Naive thymus-derived CD4-positive, alpha-beta T cell (primary cell): ENCODE measurements around the gene ROPN1. TPM values are rescaled to one million over a fixed set of nuclear protein-coding genes. Genes with fewer than 3 reads are reported as not detected.
"Not testable (repeated sequence)": the region's sequence is repeated elsewhere in the genome, so short reads cannot be mapped to it uniquely, and the experiment has no call there.

Experiments
- ATAC-seq: fragments of 150-1000 bp; cut with Tn5 transposase; 2 replicates; pipeline ENCODE4 v1.10.0; 2021; ENCODE audit warnings: mild to moderate bottlenecking, moderate library complexity
- CTCF ChIA-PET: fragments of 350-600 bp; sonication (Branson Sonifier 250); formaldehyde crosslinking; loops from one replicate; lab custom pipeline; 2021; ENCODE audit warnings: antibody characterized with exemption; lab: Charles Lee
- POLR2A ChIA-PET: fragments of 350-600 bp; sonication (Branson Sonifier 250); formaldehyde crosslinking; loops from one replicate; lab custom pipeline; 2021; ENCODE audit warnings: antibody characterized with exemption, inconsistent platforms; lab: Charles Lee
- DNase-seq, 9 donors: peaks; one replicate each; pipeline versions ENCODE4 v3.0.0 to v3.0.0-alpha.2; 2020 to 2022; ENCODE audit warnings: mixed read lengths in 1 of 9
- H3K27ac ChIP-seq: one replicate; pipeline ENCODE4 v1.7.0; 2013; ENCODE audit warnings: mild to moderate bottlenecking, low read depth, low read length, moderate library complexity
- H3K27me3 ChIP-seq, 2 donors: one replicate each; pipeline ENCODE4 v1.7.0; 2013; ENCODE audit warnings: low read length in 2 of 2, mild to moderate bottlenecking in 2 of 2, moderate library complexity in 2 of 2; ENCODE audit not compliant: control insufficient read depth in 2 of 2, insufficient read depth in 2 of 2
- H3K36me3 ChIP-seq, 3 experiments: 1 replicate in 2 of 3; 2 replicates in 1 of 3; pipeline ENCODE4 v1.7.0; 2013; ENCODE audit warnings: low read length in 3 of 3, mild to moderate bottlenecking in 3 of 3, moderate library complexity in 1 of 3; ENCODE audit not compliant: insufficient read depth in 3 of 3, control insufficient read depth in 2 of 3
- H3K4me1 ChIP-seq, 2 donors: one replicate each; pipeline ENCODE4 v1.7.0; 2013; ENCODE audit warnings: low read length in 2 of 2, mild to moderate bottlenecking in 2 of 2, moderate library complexity in 1 of 2; ENCODE audit not compliant: control insufficient read depth in 2 of 2, insufficient read depth in 2 of 2
- H3K4me3 ChIP-seq: 2 replicates; pipeline ENCODE4 v1.7.0; 2013; ENCODE audit warnings: mild to moderate bottlenecking, low read length
- H3K9me3 ChIP-seq, 3 experiments: 1 replicate in 2 of 3; 2 replicates in 1 of 3; pipeline ENCODE4 v1.7.0; 2013; ENCODE audit warnings: low read length in 3 of 3; ENCODE audit not compliant: control insufficient read depth in 2 of 3
- H3K27ac Mint-ChIP-seq, 9 donors: one replicate each; pipeline ENCODE4 v1.8.0; 2020 to 2022; ENCODE audit warnings: mixed read lengths in 9 of 9, mild to moderate bottlenecking in 8 of 9, moderate library complexity in 5 of 9, inconsistent platforms in 2 of 9
- H3K27me3 Mint-ChIP-seq, 5 donors: one replicate each; pipeline ENCODE4 v1.8.0; 2021 to 2022; ENCODE audit warnings: mixed read lengths in 5 of 5, mild to moderate bottlenecking in 1 of 5
- H3K36me3 Mint-ChIP-seq, 5 donors: one replicate each; pipeline ENCODE4 v1.8.0; 2020 to 2022; ENCODE audit warnings: mixed read lengths in 5 of 5, mild to moderate bottlenecking in 3 of 5, inconsistent platforms in 1 of 5
- H3K4me1 Mint-ChIP-seq, 7 donors: one replicate each; pipeline ENCODE4 v1.8.0; 2020 to 2022; ENCODE audit warnings: mixed read lengths in 7 of 7, mild to moderate bottlenecking in 3 of 7, inconsistent platforms in 1 of 7
- H3K4me3 Mint-ChIP-seq, 10 donors: one replicate each; pipeline ENCODE4 v1.8.0; 2020 to 2022; ENCODE audit warnings: mild to moderate bottlenecking in 10 of 10, mixed read lengths in 10 of 10, moderate library complexity in 6 of 10, inconsistent platforms in 2 of 10
- H3K9me3 Mint-ChIP-seq, 11 donors: one replicate each; pipeline ENCODE4 v1.8.0; 2020 to 2022; ENCODE audit warnings: mixed read lengths in 11 of 11, mild to moderate bottlenecking in 4 of 11, inconsistent platforms in 1 of 11, moderate library complexity in 1 of 11
- intact Hi-C, 2 donors: fragments of 100-400 bp; cut with micrococcal nuclease; formaldehyde crosslinking; loops; one replicate each; pipeline ENCODE4 v1.15.1; 2023
- polyA plus RNA-seq, 2 donors: library from polyadenylated mRNA; unstranded; fragments of 300-500 nt; fragmentation: Illumina TruSeq; gene quantifications; one replicate each; pipeline ENCODE4 v1.2.3, GENCODE V29; 2021
- total RNA-seq, 6 experiments: library from RNA in 5 of 6; stranded (reverse) in 5 of 6; gene quantifications; 1 replicate in 5 of 6; 2 replicates in 1 of 6; pipeline ENCODE4 v1.2.3 and lab custom pipeline; 2021 to 2026

The ROPN1 gene
- total and polyA plus RNA-seq, 7 experiments from 2014 or later = not detected

DNA sequence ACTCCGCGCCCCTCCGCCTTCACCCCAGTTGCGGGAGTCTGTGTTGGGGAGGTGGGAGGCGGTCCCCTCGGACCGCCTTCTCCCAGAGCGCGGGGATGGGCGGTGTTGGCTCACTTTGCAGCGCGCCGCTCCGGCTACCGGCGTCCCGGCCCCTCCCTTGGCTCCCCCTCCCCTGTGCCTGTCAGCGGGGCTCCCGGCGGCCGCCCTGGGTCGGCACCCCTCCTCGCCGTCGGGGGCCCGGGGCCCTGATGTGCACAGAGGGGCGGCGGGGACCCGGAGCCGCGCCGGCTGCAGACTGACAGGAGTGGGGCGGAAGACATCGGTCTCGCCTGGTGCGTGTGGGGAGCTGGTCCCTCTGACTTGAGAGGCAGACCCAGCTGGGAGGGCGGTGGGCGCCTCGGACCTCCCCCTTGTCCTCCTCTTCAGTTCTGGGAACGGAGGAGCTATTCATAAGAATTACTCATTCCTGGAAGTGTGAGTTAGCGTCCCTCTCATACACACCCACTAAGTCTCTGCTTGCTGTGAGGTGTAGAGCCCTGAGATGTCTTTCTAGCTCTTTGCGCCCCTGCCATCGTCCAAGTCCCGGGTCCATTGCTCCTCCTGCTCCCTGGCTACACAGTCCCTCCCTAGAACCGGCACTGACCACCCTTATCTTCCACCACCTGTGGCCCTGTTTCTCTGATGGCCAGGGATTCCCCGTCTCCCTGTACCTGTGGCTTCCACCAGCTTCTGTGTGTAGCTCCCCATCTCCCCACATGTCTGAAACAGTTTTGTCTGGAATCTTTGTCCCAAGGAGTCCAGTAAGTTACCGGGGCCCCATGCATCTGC is 42.3 kb upstream of the ROPN1 start:
- peaks cover 0 to 7% of the 10 kb centered on the region in 2 donors for H3K27me3 ChIP-seq
- POLR2A ChIA-PET = interaction anchor here (0.6 kb wide), 1 partner anchor 13 kb away, joined by 6 read pairs; no protein-coding TSS in a partner anchor
- no peaks in the 10 kb centered on the region for H3K9me3 ChIP-seq
- no peaks in the 10 kb centered on the region for H3K4me1 ChIP-seq
- CTCF ChIA-PET = no interaction called here
- Mint-ChIP-seq H3K27me3 (peaks cover 24 to 42% (median 27%) of the 10 kb centered on the region in 5 donors), H3K4me3 (peak overlapping the region; percentile 47 to 86 (median 76)), H3K9me3 (peaks cover 0 to 5% (median 2%) of the 10 kb centered on the region in 11 donors), H3K36me3 (peaks cover 0 to 9% (median 0%) of the 10 kb centered on the region in 5 donors), H3K4me1 (peaks cover 6 to 19% (median 12%) of the 10 kb centered on the region in 7 donors), H3K27ac (no peak overlapping the region)
- H3K36me3 ChIP-seq = no peaks in the 10 kb centered on the region
- H3K4me3 ChIP-seq = no peak overlapping the region
- intact Hi-C loops = no loop called here
- DNase-seq = peak in 4 of 9 donors; percentile 1 to 32 (median 6)
- ATAC-seq = peak; percentile 18
- no peak overlapping the region for H3K27ac ChIP-seq

DNA sequence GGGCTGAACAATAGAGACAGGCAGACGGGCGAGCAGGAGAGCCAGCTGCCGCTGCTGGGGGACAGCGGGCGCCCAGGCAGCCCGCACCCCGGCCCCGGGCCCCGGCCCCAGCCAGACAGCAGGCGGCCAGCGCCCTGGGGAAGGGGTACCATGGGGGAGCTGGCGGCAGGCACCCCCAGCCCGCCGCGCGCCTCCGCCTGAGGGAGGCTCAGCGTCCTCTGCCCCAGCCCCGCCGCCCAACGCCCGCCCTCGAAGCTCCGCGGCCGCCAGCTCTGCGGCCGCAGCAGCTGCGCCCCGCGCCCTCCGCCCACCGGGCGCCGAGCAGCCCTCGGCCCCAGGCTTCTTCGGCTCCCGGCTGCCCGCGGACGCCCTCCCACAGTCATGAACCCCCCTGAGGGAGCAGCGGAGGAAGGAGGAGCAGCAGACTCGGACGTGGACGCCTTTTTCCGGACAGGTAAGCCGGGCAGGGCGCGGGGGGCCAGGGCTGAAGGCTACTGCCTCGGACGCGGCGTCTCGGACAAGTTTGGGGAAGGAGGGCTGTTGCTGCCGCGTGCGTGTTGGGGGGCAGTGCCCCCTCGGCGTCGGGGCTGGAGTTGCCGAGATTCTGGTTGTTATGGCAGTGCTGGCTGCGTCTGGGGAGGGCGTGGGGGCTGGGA is 41.6 kb upstream of the ROPN1 start, which contains the start of gene KALRN:
TSS of gene KALRN (plus strand) at position 10 of the 656 bp plus-strand sequence.
- ChIA-PET POLR2A (no interaction called here), CTCF (interaction anchor here (1.1 kb wide), 1 partner anchor 53 kb away, joined by 3 read pairs; no protein-coding TSS in a partner anchor)
- peak within 1 kb of the TSS; percentile 71 to 89 (median 83) for H3K4me3 Mint-ChIP-seq
- peaks cover 3 to 7% of the 10 kb centered on the region in 2 donors for H3K27me3 ChIP-seq
- H3K27me3 Mint-ChIP-seq = peaks cover 29 to 47% (median 32%) of the 10 kb centered on the region in 5 donors
- H3K27ac ChIP-seq = no peak within 1 kb of the TSS
- H3K36me3 ChIP-seq = no peaks in the 10 kb centered on the region
- peaks cover 0 to 5% (median 4%) of the 10 kb centered on the region in 11 donors for H3K9me3 Mint-ChIP-seq
- H3K4me1 Mint-ChIP-seq = peaks cover 6 to 19% (median 12%) of the 10 kb centered on the region in 7 donors
- H3K36me3 Mint-ChIP-seq = peaks cover 0 to 9% (median 0%) of the 10 kb centered on the region in 5 donors
- DNase-seq (peak in 3 of 9 donors; percentile 1 to 23 (median 2)), ATAC-seq (peak; percentile 23)
- H3K9me3 ChIP-seq = no peaks in the 10 kb centered on the region
- intact Hi-C loops = loop anchor here in 1 of 2 donors (2.0 kb wide), 1 partner anchor 73 kb away; the partner anchor contains the start of gene CCDC14
- H3K4me1 ChIP-seq = no peaks in the 10 kb centered on the region
- no peak within 1 kb of the TSS for H3K27ac Mint-ChIP-seq
- H3K4me3 ChIP-seq = peak within 1 kb of the TSS; percentile 24

DNA sequence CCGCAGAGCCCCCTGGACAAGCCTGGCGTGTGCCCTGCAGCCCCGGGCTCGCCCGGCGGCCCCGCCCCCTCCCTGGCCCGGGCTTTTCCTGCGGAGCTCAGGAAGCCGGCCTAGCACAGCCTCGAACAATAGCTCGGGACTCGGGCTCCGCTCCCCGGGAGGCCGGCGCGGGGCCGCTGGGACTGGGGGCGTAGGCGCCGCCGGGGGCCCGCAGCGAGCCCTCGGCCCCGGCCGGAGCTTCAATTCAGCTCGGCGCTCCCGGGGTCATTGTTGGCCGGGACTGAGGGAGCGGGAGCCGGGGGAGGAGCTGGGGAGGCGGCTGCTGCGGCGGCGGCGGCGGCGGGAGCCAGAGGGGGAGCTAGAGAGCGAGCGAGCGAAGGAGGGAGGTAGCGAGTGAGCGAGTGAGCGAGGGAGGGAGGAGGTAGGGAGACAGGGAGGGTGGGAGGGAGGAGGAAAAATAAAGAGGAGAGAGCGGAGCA is 41.0 kb upstream of the ROPN1 start:
- DNase-seq (peak; percentile 8 to 80 (median 39)), ATAC-seq (peak; percentile 88)
- H3K27ac ChIP-seq = no peak overlapping the region
- no peaks in the 10 kb centered on the region for H3K4me1 ChIP-seq
- no peak overlapping the region for H3K4me3 ChIP-seq
- ChIA-PET POLR2A (no interaction called here), CTCF (interaction anchor here (1.1 kb wide), 1 partner anchor 53 kb away, joined by 3 read pairs; no protein-coding TSS in a partner anchor)
- H3K36me3 ChIP-seq = no peaks in the 10 kb centered on the region
- Mint-ChIP-seq H3K4me3 (peak overlapping the region in 6 of 10 donors; percentile 14 to 86 (median 66)), H3K9me3 (peaks cover 0 to 5% (median 4%) of the 10 kb centered on the region in 11 donors), H3K27ac (no peak overlapping the region), H3K27me3 (peaks cover 31 to 47% (median 34%) of the 10 kb centered on the region in 5 donors), H3K4me1 (peaks cover 6 to 19% (median 12%) of the 10 kb centered on the region in 7 donors), H3K36me3 (peaks cover 0 to 9% (median 0%) of the 10 kb centered on the region in 5 donors)
- intact Hi-C loops = loop anchor here in 1 of 2 donors (2.0 kb wide), 1 partner anchor 72 kb away; the partner anchor contains the start of gene CCDC14
- H3K9me3 ChIP-seq = no peaks in the 10 kb centered on the region
- H3K27me3 ChIP-seq = peaks cover 3 to 7% of the 10 kb centered on the region in 2 donors

DNA sequence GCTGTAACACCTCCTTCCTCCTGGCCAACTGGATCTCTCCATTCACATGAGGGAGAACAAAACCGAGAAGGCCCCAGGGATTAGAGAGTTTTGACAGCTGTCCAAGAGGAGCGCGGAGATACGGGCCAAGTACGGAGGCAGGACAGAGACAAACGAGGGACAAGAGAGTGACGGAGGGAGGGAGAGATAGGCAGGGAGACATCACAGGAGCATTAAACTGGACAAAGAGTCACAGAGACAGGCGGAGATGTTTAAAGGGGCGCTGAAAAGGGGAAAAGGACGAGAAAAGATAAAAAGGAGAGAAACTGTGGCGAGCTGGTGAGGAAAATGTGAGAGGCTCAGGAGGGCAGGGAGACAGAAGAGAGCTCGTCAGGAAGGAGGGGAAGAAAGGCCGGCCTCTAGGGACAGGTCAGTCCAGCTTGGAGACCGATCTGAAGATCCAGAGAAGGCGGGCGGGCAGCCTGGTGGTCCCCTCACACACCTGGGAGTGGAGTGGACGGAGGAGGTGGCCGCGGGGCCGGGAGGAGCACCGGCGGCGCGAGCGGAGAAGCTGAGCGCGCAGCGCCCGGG is 40.5 kb upstream of the ROPN1 start:
- Histone ChIP-seq H3K9me3 (no peaks in the 10 kb centered on the region), H3K27me3 (peaks cover 3 to 7% of the 10 kb centered on the region in 2 donors), H3K27ac (no peak overlapping the region), H3K4me1 (no peaks in the 10 kb centered on the region), H3K4me3 (no peak overlapping the region), H3K36me3 (no peaks in the 10 kb centered on the region)
- ATAC-seq (no peak), DNase-seq (no peak)
- intact Hi-C loops = loop anchor here in 1 of 2 donors (2.0 kb wide), 1 partner anchor 72 kb away; the partner anchor contains the start of gene CCDC14
- ChIA-PET CTCF (interaction anchor here (0.9 to 1.1 kb wide), 2 partner anchors 52 to 60 kb away, joined by 3 read pairs; no protein-coding TSS in a partner anchor), POLR2A (no interaction called here)
- H3K4me3 Mint-ChIP-seq = peak overlapping the region; percentile 63 to 89 (median 82)
- peaks cover 32 to 47% (median 36%) of the 10 kb centered on the region in 5 donors for H3K27me3 Mint-ChIP-seq
- peaks cover 6 to 19% (median 12%) of the 10 kb centered on the region in 7 donors for H3K4me1 Mint-ChIP-seq
- no peak overlapping the region for H3K27ac Mint-ChIP-seq
- peaks cover 0 to 6% (median 4%) of the 10 kb centered on the region in 11 donors for H3K9me3 Mint-ChIP-seq
- peaks cover 0 to 9% (median 0%) of the 10 kb centered on the region in 5 donors for H3K36me3 Mint-ChIP-seq

DNA sequence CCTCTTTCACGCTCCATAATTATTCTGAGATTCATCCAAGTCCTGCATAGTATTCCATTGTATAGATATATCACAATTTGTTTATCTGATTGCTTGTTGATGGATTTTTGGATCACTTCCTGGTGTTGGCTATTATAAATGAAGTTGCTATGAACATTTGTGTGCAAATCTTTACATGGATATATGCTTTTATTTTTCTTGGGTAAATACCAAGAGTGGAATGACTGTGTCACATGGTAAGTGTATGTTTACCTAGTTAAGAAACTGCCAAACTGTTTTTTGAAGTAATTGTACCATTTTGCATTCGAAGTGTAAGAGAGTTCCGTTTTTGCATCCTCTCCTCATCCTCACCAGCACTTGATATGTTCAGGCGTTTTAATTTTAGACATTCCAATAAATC is 34.6 kb upstream of the ROPN1 start:
- Histone ChIP-seq H3K36me3 (no peaks in the 10 kb centered on the region), H3K27ac (no peak overlapping the region), H3K4me1 (no peaks in the 10 kb centered on the region), H3K9me3 (no peaks in the 10 kb centered on the region), H3K4me3 (no peak overlapping the region), H3K27me3 (peaks cover 0 to 3% of the 10 kb centered on the region in 2 donors)
- ATAC-seq (no peak), DNase-seq (no peak)
- POLR2A ChIA-PET = no interaction called here
- Mint-ChIP-seq H3K4me3 (no peak overlapping the region), H3K36me3 (peaks cover 0 to 7% (median 0%) of the 10 kb centered on the region in 5 donors), H3K27me3 (peaks cover 27 to 35% (median 30%) of the 10 kb centered on the region in 5 donors), H3K27ac (no peak overlapping the region), H3K4me1 (no peaks in the 10 kb centered on the region), H3K9me3 (peaks cover 0 to 5% (median 2%) of the 10 kb centered on the region in 11 donors)
- intact Hi-C loops = no loop called here
- CTCF ChIA-PET = no interaction called here

DNA sequence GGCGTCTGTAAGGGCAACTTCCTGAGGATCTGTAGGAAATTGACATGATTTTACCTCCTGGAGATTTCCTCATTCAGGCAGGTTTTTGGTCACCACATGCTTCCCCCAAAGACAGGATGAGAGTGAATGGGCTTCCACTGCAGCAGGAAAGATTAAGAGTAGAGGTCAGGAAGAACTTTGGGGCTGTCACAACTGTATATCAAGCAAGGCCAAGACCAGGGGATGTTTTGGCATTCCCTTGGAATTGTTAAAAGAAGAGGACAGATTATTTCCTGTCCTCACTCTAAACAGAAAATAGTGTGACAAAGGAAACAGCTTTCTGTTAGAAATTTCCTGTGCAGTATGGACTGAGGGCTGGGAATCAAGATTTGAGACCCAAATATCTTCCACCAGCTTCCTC is 31.6 kb upstream of the ROPN1 start:
- Mint-ChIP-seq H3K27me3 (peaks cover 13 to 30% (median 20%) of the 10 kb centered on the region in 5 donors), H3K9me3 (peaks cover 0 to 13% (median 4%) of the 10 kb centered on the region in 11 donors)
- H3K9me3 ChIP-seq, H3K4me1 Mint-ChIP-seq, H3K36me3 Mint-ChIP-seq, H3K27me3 ChIP-seq, H3K4me3 ChIP-seq, POLR2A ChIA-PET, H3K4me3 Mint-ChIP-seq, CTCF ChIA-PET, DNase-seq, H3K36me3 ChIP-seq, H3K27ac Mint-ChIP-seq, H3K27ac ChIP-seq, ATAC-seq, H3K4me1 ChIP-seq: not testable (repeated sequence)
- intact Hi-C loops = loop anchor here in 1 of 2 donors (5.0 kb wide), 1 partner anchor 529 kb away; no protein-coding TSS in a partner anchor
